ENCODE data around the gene DCAF8.

DNA sequence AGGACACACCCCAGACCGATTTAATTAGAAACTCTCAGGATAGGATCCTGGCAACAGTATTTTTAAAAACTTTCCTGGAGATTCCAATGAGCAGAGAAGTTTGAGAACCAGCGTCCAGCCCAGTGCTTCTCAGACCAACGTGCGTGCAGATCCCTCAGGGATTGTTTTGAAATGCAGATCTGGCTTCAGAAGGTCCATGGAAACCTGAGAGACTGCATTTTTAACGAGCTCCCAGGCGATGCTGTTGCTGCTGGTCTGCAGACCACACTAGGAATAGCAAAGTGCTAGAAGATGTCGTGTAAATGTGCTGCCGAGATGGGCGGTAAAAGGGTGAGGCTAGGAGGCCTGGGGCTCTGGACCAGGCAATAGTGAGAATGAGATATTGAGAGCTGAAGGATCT lies 90.4 kb downstream of the DCAF8 start:
- TF ChIP-seq POLR2A (IDR thresholded peaks at IDR 0.05) (no peak), POLR2AphosphoS5 (IDR thresholded peaks at IDR 0.05) (no peak)
- TF ChIP-seq, protein P1, sequence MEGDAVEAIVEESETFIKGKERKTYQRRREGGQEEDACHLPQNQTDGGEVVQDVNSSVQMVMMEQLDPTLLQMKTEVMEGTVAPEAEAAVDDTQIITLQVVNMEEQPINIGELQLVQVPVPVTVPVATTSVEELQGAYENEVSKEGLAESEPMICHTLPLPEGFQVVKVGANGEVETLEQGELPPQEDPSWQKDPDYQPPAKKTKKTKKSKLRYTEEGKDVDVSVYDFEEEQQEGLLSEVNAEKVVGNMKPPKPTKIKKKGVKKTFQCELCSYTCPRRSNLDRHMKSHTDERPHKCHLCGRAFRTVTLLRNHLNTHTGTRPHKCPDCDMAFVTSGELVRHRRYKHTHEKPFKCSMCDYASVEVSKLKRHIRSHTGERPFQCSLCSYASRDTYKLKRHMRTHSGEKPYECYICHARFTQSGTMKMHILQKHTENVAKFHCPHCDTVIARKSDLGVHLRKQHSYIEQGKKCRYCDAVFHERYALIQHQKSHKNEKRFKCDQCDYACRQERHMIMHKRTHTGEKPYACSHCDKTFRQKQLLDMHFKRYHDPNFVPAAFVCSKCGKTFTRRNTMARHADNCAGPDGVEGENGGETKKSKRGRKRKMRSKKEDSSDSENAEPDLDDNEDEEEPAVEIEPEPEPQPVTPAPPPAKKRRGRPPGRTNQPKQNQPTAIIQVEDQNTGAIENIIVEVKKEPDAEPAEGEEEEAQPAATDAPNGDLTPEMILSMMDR (IDR thresholded peaks at IDR 0.05) = no peak

All from prostate gland (tissue), 2 donors.